Measurements from ENCODE around the gene GALNT2.

Gene GALNT2

GRCh38 chr1:230050973-230051735, 15.9 kb upstream of the GALNT2 start:
- no peak for DNase-seq (ENCODE audit: low spot score)

- no peak for DNase-seq (ENCODE audit: low spot score)
These were observed 15.0 kb upstream of the GALNT2 start for GRCh38 chr1:230052018-230052417.

GRCh38 chr1:230052665-230053064, 14.4 kb upstream of the GALNT2 start:
- no peak for DNase-seq (ENCODE audit: low spot score)

GRCh38 chr1:230054092-230054749, 12.8 kb upstream of the GALNT2 start:
- DNase-seq (ENCODE audit: low spot score), result no peak

GRCh38 chr1:230056098-230056497, 10.9 kb upstream of the GALNT2 start:
- DNase-seq (ENCODE audit: low spot score), result no peak

GRCh38 chr1:230057100-230057499, 9.9 kb upstream of the GALNT2 start:
- DNase-seq (ENCODE audit: low spot score), result no peak

- DNase-seq (ENCODE audit: low spot score), result no peak
These were observed 9.1 kb upstream of the GALNT2 start for GRCh38 chr1:230057681-230058565.

- DNase-seq (ENCODE audit: low spot score), result no peak
These were observed 8.4 kb upstream of the GALNT2 start for GRCh38 chr1:230058626-230059025.

GRCh38 chr1:230061801-230062200, 5.2 kb upstream of the GALNT2 start:
- no peak for DNase-seq (ENCODE audit: low spot score)

GRCh38 chr1:230062521-230062920, 4.5 kb upstream of the GALNT2 start:
- DNase-seq (ENCODE audit: low spot score), result no peak

GRCh38 chr1:230064283-230064682, 2.8 kb upstream of the GALNT2 start:
- no peak for DNase-seq (ENCODE audit: low spot score)

GRCh38 chr1:230065161-230065560, 1.9 kb upstream of the GALNT2 start:
- DNase-seq (ENCODE audit: low spot score), result no peak

GRCh38 chr1:230065571-230065970, 1.5 kb upstream of the GALNT2 start:
- no peak for DNase-seq (ENCODE audit: low spot score)

GRCh38 chr1:230066031-230066430, 1.0 kb upstream of the GALNT2 start:
- DNase-seq (ENCODE audit: low spot score), result no peak

GRCh38 chr1:230067419-230067870, 407 bp downstream of the GALNT2 start:
- DNase-seq (ENCODE audit: low spot score), result peak; percentile 58

- DNase-seq (ENCODE audit: low spot score), result peak; percentile 64
These were observed 1.0 kb downstream of the GALNT2 start for GRCh38 chr1:230067871-230068620.

- DNase-seq (ENCODE audit: low spot score), result no peak
These were observed 1.5 kb downstream of the GALNT2 start for GRCh38 chr1:230068621-230068873.

- DNase-seq (ENCODE audit: low spot score), result peak; percentile 29
These were observed 2.1 kb downstream of the GALNT2 start for GRCh38 chr1:230068952-230069684.

GRCh38 chr1:230069796-230070195, 2.8 kb downstream of the GALNT2 start:
- DNase-seq (ENCODE audit: low spot score), result no peak

- no peak for DNase-seq (ENCODE audit: low spot score)
These were observed 3.5 kb downstream of the GALNT2 start for GRCh38 chr1:230070321-230071208.
